Measurements from ENCODE around the gene TNFSF9.

The TNFSF9 gene
- 10.4 to 16.8 reads per million in 2 donors for total RNA-seq

- peak; percentile 71 to 83 (median 76) for DNase-seq
These were observed at the start of gene TNFSF9 for GRCh38 chr19:6530386-6531162. Gene TNFSF9, plus strand, starts transcription at chr19:6531026. Its CDS starts 11 bp downstream, at chr19:6531037.

- DNase-seq = peak in 4 of 5 experiments; percentile 46 to 88 (median 50)
These were observed 49.1 kb upstream of the TNFSF9 start, which contains the start of gene DENND1C for GRCh38 chr19:6481541-6482342. Gene DENND1C, minus strand, starts transcription at chr19:6481787. Its CDS starts 92 bp downstream, at chr19:6481695.

- no peak for DNase-seq
These were observed 48.5 kb upstream of the TNFSF9 start for GRCh38 chr19:6482343-6482686.

GRCh38 chr19:6483235-6483634 is 47.6 kb upstream of the TNFSF9 start:
- no peak for DNase-seq

- no peak for DNase-seq
These were observed 46.6 kb upstream of the TNFSF9 start for GRCh38 chr19:6484230-6484629.

- no peak for DNase-seq
These were observed 46.0 kb upstream of the TNFSF9 start for GRCh38 chr19:6484831-6485230.

GRCh38 chr19:6489278-6490061 is 41.4 kb upstream of the TNFSF9 start:
- peak in 1 of 5 experiments; percentile 83 for DNase-seq

- DNase-seq = no peak
These were observed 40.7 kb upstream of the TNFSF9 start for GRCh38 chr19:6490134-6490533.

- no peak for DNase-seq
These were observed 38.8 kb upstream of the TNFSF9 start for GRCh38 chr19:6491802-6492592.

GRCh38 chr19:6494438-6495036 is 36.3 kb upstream of the TNFSF9 start:
- no peak for DNase-seq

GRCh38 chr19:6495947-6496346 is 34.9 kb upstream of the TNFSF9 start:
- DNase-seq = no peak

GRCh38 chr19:6498294-6499036 is 32.4 kb upstream of the TNFSF9 start:
- DNase-seq = no peak

GRCh38 chr19:6499052-6499790 is 31.6 kb upstream of the TNFSF9 start:
- no peak for DNase-seq

GRCh38 chr19:6500837-6501739 is 29.7 kb upstream of the TNFSF9 start:
- no peak for DNase-seq

- DNase-seq = peak in 2 of 5 experiments; percentile 19 to 74
These were observed 28.8 kb upstream of the TNFSF9 start, which contains the start of gene TUBB4A for GRCh38 chr19:6501740-6502648. Gene TUBB4A, minus strand, starts transcription at chr19:6502309. Its CDS starts 97 bp downstream, at chr19:6502212.

- DNase-seq = no peak
These were observed 27.2 kb upstream of the TNFSF9 start for GRCh38 chr19:6503407-6504201.
